Glutamatergic neuron (in vitro differentiated cells): ENCODE data around the gene MARCHF10. TPM values are rescaled to one million over a fixed set of nuclear protein-coding genes. Genes with fewer than 3 reads are reported as not detected.

Experiments
- DNase-seq: peaks from one replicate; pipeline ENCODE4 v3.0.0; 2022
- H3K27ac Mint-ChIP-seq: one replicate; pipeline ENCODE4 v1.8.0; 2020; ENCODE audit warnings: mild to moderate bottlenecking, mixed read lengths, inconsistent platforms; ENCODE audit not compliant: unreplicated experiment
- H3K27me3 Mint-ChIP-seq: one replicate; pipeline ENCODE4 v1.8.0; 2020; ENCODE audit warnings: mild to moderate bottlenecking, moderate library complexity, mixed read lengths, inconsistent platforms; ENCODE audit not compliant: unreplicated experiment
- H3K36me3 Mint-ChIP-seq: one replicate; pipeline ENCODE4 v1.8.0; 2020; ENCODE audit warnings: mild to moderate bottlenecking, mixed read lengths, inconsistent platforms; ENCODE audit not compliant: unreplicated experiment
- H3K4me1 Mint-ChIP-seq: one replicate; pipeline ENCODE4 v1.8.0; 2020; ENCODE audit warnings: mild to moderate bottlenecking, low read depth, mixed read lengths, inconsistent platforms; ENCODE audit not compliant: unreplicated experiment
- H3K4me3 Mint-ChIP-seq: one replicate; pipeline ENCODE4 v1.8.0; 2020; ENCODE audit warnings: mild to moderate bottlenecking, mixed read lengths, inconsistent platforms; ENCODE audit not compliant: unreplicated experiment
- H3K9me3 Mint-ChIP-seq: one replicate; pipeline ENCODE4 v1.8.0; 2020; ENCODE audit warnings: mild to moderate bottlenecking, moderate library complexity, mixed read lengths, inconsistent platforms; ENCODE audit not compliant: unreplicated experiment
- total RNA-seq: library from RNA; stranded (reverse); fragmentation: NEBNext Ultra II Directional; extraction: Animal tissue kit (Norgen Biotek cat#: 25700); gene quantifications from one replicate; pipeline ENCODE4 v1.2.1, GENCODE V29; 2021; ENCODE audit not compliant: unreplicated experiment
- TF ChIP-seq, protein P1 (sequence below): fragments of 200-600 bp; sonication (generic); IDR thresholded peaks from one replicate; pipeline ENCODE4 v1.5.0; 2021; ENCODE audit not compliant: partially characterized antibody, unreplicated experiment

Gene MARCHF10
- total RNA-seq, 1 donor from 2014 or later = not detected

DNA sequence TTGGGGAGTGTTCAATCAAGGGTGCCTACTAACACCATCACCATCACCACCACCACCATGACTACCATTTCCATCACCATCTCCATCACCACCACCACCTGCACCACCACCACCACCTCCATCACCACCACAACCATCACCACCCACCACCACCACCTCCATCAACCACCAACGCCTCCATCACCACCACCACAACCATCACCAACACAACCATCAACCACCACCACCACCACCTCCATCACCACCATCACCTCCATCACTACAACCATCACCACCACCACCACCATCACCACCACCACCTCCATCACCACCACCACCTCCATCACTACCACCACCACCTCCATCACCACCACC, 15.7 kb downstream of the MARCHF10 start:
- TF ChIP-seq, protein P1, sequence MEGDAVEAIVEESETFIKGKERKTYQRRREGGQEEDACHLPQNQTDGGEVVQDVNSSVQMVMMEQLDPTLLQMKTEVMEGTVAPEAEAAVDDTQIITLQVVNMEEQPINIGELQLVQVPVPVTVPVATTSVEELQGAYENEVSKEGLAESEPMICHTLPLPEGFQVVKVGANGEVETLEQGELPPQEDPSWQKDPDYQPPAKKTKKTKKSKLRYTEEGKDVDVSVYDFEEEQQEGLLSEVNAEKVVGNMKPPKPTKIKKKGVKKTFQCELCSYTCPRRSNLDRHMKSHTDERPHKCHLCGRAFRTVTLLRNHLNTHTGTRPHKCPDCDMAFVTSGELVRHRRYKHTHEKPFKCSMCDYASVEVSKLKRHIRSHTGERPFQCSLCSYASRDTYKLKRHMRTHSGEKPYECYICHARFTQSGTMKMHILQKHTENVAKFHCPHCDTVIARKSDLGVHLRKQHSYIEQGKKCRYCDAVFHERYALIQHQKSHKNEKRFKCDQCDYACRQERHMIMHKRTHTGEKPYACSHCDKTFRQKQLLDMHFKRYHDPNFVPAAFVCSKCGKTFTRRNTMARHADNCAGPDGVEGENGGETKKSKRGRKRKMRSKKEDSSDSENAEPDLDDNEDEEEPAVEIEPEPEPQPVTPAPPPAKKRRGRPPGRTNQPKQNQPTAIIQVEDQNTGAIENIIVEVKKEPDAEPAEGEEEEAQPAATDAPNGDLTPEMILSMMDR = no peak
- Mint-ChIP-seq H3K36me3 (no peaks in the 10 kb centered on the region), H3K9me3 (peaks cover 2% of the 10 kb centered on the region), H3K27ac (no peak overlapping the region), H3K27me3 (peaks cover 4% of the 10 kb centered on the region), H3K4me3 (no peak overlapping the region), H3K4me1 (no peaks in the 10 kb centered on the region)
- DNase-seq = no peak

DNA sequence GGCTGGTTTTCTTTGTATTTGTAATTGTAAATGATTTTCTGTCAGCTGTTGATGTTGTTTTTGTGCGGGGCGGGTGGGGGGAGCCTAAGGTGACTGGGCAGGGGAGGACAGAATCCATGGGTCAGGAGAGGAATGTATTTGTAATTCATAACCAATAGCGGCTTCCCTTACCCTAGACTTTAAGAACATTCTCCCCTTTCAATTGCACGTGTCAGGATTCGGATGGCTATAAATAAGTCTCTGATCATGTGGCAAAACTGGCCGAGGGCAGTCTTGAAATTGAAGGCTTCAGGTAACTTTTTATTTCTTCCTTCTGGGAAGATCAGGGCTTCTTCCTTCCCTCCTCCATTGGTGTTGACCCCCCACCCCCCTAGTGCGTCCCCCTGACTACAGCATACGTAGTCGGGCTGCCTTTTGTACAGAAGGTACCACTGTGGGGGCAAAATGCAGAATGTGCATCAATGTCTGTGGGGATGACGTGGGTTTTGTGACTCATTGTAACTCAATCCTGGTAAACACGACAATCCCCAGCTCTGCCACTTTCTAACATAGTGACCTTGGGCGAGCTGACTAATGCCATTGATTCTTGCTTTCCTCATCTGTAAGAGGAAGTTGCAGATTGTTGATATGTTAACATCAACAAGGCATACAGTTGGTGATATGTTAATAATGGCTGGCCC, 16.2 kb downstream of the MARCHF10 start:
- DNase-seq = no peak
- H3K27ac Mint-ChIP-seq = no peak overlapping the region

DNA sequence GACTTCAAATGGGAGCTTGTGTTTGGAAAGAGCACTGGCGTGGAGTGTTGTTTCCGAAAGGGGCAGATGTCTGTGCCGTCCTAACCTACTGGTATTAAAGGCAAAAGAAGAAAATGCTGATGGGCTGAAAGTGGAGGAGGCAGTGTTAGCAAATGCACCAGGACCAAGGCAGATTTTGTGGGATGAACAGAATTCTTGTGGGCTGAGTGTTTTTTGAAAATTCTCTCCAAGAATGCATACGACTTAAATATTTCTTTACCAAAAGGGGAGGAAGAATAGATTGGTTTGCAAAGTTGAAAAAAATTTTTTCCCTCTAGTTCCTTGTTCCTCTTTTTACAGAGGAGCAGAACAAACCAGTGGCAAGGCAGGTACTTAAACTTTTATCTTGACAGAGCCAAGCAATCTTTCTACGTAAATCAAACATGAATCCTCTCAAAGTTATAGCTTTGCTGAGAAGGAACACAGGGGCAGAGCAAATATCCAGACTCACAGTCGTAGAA, 16.8 kb downstream of the MARCHF10 start:
- no peaks in the 10 kb centered on the region for H3K4me1 Mint-ChIP-seq
- H3K36me3 Mint-ChIP-seq = no peaks in the 10 kb centered on the region
- H3K9me3 Mint-ChIP-seq = peaks cover 2% of the 10 kb centered on the region
- no peak overlapping the region for H3K4me3 Mint-ChIP-seq
- DNase-seq = no peak
- H3K27me3 Mint-ChIP-seq = peaks cover 4% of the 10 kb centered on the region
- H3K27ac Mint-ChIP-seq = no peak overlapping the region
- TF ChIP-seq, protein P1 = no peak

More for the DNA sequence above, 16.2 kb downstream of the MARCHF10 start:
- H3K9me3 Mint-ChIP-seq = peaks cover 2% of the 10 kb centered on the region
- H3K36me3 Mint-ChIP-seq = no peaks in the 10 kb centered on the region
- H3K4me1 Mint-ChIP-seq = no peaks in the 10 kb centered on the region
- H3K4me3 Mint-ChIP-seq = no peak overlapping the region
- H3K27me3 Mint-ChIP-seq = peaks cover 4% of the 10 kb centered on the region
- TF ChIP-seq, protein P1 = no peak

DNA sequence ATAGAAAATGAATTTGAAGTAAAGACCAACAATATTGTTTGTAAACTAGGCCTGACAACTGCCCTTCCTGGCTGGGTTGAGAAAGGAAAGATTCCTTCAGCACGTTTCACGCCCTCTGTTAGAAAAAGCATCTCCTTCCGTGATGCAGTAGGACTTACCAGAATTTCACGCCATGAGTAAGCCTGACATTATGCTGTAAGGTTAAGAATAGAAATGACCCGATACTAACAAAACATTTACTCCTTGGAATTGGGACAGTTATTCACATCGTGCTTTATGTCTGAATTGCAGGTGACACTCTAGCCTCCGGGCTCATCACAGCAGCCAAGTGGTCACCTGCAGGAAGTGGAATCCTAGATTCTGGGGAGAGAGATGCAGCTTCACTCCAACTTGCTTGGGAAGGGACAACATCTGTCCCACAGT, 17.5 kb downstream of the MARCHF10 start:
- TF ChIP-seq, protein P1 = no peak
- Mint-ChIP-seq H3K36me3 (no peaks in the 10 kb centered on the region), H3K4me1 (no peaks in the 10 kb centered on the region), H3K27me3 (peaks cover 4% of the 10 kb centered on the region), H3K4me3 (no peak overlapping the region), H3K9me3 (peaks cover 2% of the 10 kb centered on the region), H3K27ac (no peak overlapping the region)
- no peak for DNase-seq

DNA sequence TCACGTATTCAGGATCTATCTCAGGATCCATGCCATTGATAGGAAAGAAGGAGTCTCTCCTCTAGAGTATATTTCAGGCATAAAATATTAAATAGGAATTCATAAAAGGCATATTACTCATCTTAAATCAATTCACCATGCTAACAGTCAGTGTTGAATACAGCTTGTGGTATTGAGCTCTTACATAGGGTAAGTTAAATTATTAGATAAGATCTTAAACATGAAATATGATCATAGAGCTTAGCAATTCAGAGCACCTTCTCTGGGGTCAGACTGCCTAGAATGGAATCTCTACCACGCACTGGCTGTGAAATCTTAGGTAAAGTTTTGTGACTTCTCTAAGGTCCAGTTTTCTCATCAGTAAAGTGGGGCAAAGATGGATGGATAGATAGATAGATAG, 20.7 kb downstream of the MARCHF10 start:
- Mint-ChIP-seq H3K27ac (no peak overlapping the region), H3K4me1 (no peaks in the 10 kb centered on the region), H3K36me3 (no peaks in the 10 kb centered on the region), H3K27me3 (no peaks in the 10 kb centered on the region), H3K4me3 (no peak overlapping the region), H3K9me3 (no peaks in the 10 kb centered on the region)
- TF ChIP-seq, protein P1 = no peak
- no peak for DNase-seq
